Measurements from ENCODE around the gene GXYLT2.

Gene GXYLT2

DNA sequence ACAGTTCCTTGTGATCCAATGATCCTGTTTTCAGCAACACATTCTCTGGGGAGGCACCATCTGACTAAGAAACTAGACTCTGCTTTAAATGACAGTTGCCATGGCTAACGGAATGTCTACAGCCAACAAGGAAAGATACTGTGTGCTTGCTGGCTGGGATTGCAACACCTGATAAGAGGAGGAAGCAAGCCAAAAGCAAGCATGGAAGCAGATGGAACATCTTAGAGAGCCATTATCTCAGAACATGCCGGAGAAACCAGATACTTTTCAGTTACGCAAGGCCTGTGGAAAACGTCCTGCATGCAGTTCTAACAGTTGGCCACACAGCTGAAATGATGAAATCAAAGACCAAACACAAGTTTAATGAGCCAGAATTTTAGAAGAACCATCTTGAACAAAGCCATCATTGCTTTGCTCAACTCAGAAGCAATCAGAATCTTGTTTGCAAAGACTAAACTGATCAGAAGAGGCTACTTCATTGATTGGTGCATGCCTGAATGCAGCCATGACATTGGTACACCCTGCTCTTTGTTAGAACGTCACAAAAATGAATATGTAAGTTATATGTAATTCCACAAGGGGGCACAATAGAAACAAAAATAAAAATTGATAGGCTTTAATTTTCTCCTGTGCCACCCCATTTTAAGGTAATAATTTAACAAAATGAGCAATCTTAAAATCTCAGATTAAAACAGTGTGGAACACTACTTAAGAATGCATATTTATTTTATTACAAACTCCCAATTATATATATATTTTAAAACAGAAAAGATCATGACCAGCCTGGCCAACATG lies 50.8 kb downstream of the GXYLT2 start:
- peak; percentile 40 for DNase-seq (ENCODE audit: low spot score)

DNA sequence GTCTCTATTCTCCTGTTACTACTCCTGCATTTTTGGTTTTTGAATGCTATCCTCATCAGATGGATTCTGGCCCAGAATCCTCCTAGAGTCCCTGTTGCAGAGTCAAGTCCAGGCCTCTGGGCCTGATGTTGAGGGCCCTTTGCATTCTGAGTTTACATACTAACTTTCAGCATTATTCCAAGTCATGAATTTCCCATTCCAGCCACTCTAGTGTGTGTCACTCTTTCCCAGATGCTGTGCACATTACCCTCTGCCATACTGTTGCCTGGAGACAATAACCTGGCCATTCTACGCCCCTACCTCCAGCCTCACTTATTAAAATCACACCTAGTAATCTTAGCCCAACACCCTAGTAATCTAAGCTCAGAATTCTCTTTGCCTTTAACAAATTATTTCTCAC lies 53.4 kb downstream of the GXYLT2 start:
- no peak for DNase-seq (ENCODE audit: low spot score)

GRCh38 chr3:72942427-72942826 lies 54.6 kb downstream of the GXYLT2 start:
- DNase-seq (ENCODE audit: low spot score) = no peak

GRCh38 chr3:72944696-72945095 lies 56.9 kb downstream of the GXYLT2 start:
- DNase-seq (ENCODE audit: low spot score) = no peak

DNA sequence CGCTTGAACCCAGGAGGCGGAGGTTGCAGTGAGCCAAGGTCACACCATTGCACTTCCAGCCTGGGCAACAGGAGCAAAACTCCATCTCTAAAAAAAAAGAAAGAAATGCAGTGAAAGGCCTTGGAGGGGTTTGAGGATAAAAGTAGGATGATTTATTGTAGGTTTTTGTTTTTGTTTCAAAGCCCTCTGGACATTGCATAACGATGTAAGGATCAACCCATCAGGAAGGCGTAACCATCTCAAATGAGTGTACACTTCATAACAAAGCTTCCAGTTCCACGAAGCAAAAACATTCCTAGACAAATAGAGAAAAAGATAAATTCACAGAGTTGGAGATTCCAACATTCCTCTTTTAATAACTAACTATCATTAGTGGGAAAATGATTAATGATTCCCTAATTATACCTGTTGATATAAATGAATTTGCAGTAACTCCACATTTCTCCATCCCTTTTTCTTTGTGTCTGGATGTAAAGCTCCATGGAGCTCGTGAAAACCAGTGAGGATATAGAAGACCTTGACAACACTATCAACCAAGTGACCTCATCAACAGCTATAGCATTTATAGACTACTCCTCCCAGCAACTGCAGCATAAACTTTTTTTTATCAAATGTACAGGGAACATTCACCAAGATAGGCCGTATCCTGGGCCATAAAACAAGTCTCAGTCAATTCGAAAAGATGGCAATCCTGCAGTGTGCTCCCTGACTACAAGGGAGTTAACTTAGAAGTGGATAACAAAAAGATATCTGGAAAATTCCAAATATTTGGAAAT lies 60.1 kb downstream of the GXYLT2 start:
- no peak for DNase-seq (ENCODE audit: low spot score)

DNA sequence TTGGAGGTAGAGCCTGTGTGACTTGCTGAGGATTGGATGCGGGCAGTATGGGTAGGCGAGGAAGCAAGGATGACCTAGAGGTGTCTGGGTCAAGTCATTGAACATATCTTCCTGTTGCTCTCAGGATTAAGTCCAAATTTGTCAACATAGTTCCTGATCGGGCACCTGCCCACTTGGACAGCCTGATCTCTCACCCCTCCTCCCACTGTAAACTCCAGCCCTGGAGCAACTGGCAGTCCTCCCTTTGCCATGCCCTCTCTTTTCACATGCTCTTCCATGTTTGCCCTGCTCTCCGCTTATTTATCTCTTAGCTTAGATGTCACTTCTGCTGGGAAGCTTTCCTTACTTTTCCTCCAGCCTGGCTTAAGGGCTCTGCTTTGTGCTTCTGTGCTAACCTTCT lies 61.2 kb downstream of the GXYLT2 start:
- no peak for DNase-seq (ENCODE audit: low spot score)

- DNase-seq (ENCODE audit: low spot score) = no peak
Observed at GRCh38 chr3:72950372-72950771, 62.5 kb downstream of the GXYLT2 start.

DNA sequence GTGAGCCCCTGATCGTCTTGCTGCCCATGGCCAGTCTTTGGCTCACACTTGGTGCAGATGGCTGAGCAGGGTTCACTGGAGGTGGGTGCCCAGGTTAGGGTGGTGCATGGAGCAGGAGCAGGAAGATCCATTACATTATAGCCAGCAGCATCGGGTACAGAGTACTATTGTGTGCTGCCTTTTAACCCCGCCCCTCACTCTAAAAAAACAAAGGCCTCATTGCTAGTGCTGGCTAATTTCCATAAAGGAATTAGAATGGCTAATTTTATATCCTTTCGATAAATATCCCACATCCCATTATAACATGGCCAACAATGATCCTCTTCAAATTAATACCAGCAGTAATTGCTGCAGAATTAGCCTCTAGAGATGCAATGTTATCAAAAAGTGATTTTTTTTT lies 63.0 kb downstream of the GXYLT2 start:
- DNase-seq (ENCODE audit: low spot score) = no peak

GRCh38 chr3:72951259-72951722 lies 63.4 kb downstream of the GXYLT2 start:
- no peak for DNase-seq (ENCODE audit: low spot score)

DNA sequence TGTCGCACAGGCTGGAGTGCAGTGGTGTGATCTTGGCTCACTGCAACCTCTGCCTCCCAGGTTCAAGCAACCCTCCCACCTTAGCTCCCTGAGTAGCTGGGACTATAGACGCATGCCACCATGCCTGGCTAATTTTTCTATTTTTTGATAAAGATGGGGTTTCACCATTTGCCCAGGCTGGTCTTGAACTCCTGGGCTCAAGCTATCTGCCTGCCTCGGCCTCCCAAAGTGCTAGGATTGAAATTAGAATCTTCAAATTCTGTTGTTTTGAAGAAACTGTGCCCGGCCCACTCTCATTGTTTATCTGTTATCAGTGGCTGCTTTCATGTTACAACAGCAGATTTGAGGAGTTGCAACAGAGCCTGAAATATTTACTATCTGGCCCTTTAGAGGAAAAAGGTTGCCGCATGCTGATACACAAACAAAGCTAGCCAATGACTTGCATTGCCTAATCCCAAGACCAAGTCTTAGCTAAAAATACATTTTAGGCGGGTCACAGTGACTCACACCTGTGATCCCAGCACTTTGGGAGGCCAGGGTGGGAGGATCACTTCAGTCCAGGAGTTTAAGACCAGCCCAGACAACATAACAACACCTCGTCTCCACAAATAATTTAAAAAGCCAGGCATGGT lies 65.6 kb downstream of the GXYLT2 start:
- DNase-seq (ENCODE audit: low spot score) = no peak

GRCh38 chr3:72957297-72957696 lies 69.5 kb downstream of the GXYLT2 start:
- no peak for DNase-seq (ENCODE audit: low spot score)

DNA sequence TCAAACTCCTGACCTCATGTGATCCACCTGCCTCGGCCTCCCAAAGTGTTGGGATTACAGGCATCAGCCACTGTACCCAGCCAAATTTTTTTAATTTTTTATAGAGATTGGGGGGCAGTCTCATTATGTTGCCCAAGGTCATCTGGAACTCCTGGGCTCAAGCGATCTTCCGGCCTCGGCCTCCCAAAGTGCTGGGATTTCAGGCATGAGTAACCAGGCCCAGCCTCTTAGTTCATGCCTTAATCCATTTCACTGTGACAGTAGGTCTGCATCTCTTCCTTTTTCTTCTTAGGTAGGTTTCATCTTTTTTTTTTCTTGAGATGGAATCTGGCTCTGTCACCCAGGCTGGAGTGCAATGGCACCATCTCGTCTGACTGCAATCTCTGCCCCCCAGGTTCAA lies 71.5 kb downstream of the GXYLT2 start:
- DNase-seq (ENCODE audit: low spot score) = no peak

- no peak for DNase-seq (ENCODE audit: low spot score)
Observed at GRCh38 chr3:72960812-72961518, 73.1 kb downstream of the GXYLT2 start.

GRCh38 chr3:72961752-72962151 lies 73.9 kb downstream of the GXYLT2 start:
- no peak for DNase-seq (ENCODE audit: low spot score)

DNA sequence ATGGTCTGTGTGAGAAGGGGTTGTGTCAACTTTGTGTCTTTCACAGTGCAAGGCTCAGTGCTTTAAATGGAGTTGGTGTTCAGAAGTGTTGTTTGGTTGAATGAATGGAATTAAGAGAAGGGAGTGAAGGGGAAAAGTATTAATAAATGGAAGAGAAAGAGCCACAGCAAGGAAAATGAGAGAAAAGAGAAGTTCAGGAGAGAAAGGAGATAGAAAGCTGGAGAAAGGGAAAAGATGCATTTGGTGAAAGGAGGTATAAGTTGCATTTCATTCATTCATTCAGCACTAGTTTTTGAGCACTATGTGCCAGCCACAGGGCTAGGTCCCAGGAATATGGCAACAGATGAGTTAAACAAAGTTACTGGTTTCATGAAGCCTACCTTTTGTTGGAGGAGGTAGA lies 74.5 kb downstream of the GXYLT2 start:
- no peak for DNase-seq (ENCODE audit: low spot score)

DNA sequence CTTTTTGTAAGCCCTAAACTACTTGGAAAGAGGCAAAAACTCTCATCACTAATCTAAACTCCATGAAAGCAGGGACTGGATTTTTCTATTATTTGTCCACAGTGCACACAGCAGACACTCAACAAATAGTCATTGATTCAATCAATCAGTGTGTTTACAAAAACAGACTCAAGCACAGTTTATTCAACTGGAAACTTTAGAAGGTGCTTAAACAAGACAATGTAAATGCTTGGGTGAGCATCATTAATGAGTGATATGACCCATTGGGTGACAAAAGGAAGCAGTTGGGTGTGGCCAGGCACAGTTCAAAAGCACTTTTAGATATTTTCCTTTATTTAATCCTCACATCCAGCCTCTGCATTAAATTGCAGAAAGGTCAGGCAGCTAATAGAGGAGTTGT lies 76.8 kb downstream of the GXYLT2 start:
- DNase-seq (ENCODE audit: low spot score) = no peak

GRCh38 chr3:72968266-72968664 lies 80.4 kb downstream of the GXYLT2 start:
- no peak for DNase-seq (ENCODE audit: low spot score)

- DNase-seq (ENCODE audit: low spot score) = no peak
Observed at GRCh38 chr3:72969766-72970165, 81.9 kb downstream of the GXYLT2 start.

GRCh38 chr3:72970942-72971341 lies 83.1 kb downstream of the GXYLT2 start:
- DNase-seq (ENCODE audit: low spot score) = no peak

GRCh38 chr3:72972706-72973030 lies 84.8 kb downstream of the GXYLT2 start:
- DNase-seq (ENCODE audit: low spot score) = no peak

DNA sequence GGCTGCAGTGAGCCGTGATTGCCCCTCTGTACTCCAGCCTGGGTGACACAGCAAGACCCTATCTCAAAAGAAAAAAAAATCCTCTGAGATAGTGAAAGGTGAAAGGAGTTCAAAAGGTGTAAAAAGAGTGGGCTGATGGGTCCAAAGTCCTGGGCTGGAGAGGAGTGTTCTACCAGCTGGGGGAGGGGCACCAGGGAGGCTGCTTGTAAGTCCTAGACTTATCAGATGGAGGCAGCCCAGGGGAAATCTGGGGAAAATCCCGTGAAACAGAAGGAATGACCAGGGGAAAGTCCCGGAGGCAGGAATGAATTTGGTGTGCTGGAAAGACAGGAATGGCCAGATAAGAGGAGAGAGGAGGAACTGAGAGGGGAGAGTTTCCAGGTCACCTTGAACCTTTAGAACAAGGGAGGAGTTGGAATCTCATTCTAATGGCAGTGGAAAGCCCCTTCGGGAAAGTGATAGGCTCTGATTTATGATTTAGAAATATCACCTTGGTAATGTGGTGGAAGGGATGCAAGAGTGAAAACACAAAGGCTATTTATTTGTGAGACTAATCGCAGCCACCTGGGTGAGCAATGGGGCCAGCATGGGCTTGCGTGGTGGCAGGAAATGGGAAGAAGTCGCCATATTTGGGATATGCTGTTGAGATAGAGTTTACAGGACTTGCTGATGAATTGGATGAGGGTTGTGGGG lies 85.3 kb downstream of the GXYLT2 start:
- DNase-seq (ENCODE audit: low spot score) = no peak

GRCh38 chr3:72973786-72974185 lies 85.9 kb downstream of the GXYLT2 start:
- no peak for DNase-seq (ENCODE audit: low spot score)

Data from CD4-positive, alpha-beta T cell treated with Interleukin-6 at 100 ng/mL for 8 hours (primary cell).